Forelimb muscle (tissue), 1 donor: ENCODE measurements around the gene RSPH4A. TPM values are rescaled to one million over a fixed set of nuclear protein-coding genes. Genes with fewer than 3 reads are reported as not detected.
"Not testable (repeated sequence)": the region's sequence is repeated elsewhere in the genome, so short reads cannot be mapped to it uniquely, and the experiment has no call there.

ENCODE experiments used
- DNase-seq: peaks from one replicate; pipeline ENCODE4 v3.0.0-alpha.2; 2013; ENCODE audit warnings: low read depth
- polyA plus RNA-seq: library from polyadenylated mRNA; unstranded; fragments of 120-200 nt; gene quantifications from one replicate; pipeline ENCODE4 v1.2.1, GENCODE V29; 2013; ENCODE audit not compliant: insufficient read length

Gene RSPH4A
- polyA plus RNA-seq: 0.52 TPM

DNA sequence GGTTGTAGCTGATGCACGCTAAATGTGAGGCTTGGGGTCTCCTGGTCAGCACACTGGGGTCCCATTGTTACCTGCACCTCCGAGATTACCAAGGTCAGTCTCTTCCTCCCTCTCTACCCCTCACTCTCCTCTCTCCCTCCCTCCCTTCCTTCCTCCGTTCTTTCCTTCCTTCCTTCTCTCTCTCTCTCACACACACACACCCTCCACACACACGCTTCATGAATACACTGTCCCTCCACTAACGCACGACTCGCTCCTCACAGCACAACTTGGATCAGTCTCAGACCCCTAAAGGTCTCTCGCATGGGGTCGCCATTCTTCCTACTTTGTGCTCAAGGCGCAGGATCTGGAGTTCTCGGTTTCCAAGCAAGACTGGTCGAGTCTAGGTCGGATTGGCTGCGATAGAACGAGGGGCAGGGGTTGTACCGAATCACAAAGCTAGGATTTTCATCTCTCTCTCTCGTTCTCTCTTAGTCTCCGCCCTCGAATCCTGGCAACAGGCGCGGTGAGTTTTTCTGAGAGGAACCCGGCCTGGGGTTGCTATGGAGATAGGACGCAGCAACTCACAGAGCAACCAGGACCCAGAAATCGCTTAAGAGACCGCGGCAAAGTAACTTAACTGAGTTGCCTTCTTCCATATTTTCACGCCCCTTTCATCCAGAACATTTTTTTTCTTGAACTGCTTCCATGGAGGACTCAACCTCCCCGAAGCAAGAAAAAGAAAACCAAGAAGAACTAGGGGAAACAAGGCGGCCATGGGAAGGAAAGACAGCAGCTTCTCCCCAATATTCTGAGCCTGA is at the start of gene RSPH4A:
TSS of gene RSPH4A (plus strand) at position 543 of the 800 bp plus-strand sequence. CDS start at position 688, 145 bp downstream.
- peak; percentile 94 for DNase-seq

DNA sequence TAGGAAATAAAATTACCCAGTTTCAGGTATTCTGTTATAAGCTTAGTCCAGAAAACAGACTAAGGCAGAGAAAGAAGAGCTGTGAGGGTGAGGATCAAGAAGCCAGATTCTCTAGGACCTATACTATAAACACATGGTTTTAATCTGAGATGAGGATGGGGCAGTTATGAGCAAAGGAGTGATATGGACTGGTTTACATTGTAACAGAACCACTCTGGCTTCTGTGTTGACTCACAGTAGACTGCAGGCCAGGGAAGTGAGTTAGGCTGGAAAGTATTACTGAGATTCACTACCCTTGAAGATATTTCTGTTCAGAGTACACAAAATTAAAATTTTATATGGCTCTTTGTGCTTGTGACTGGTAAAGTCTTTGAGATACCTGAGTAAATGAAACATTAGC is 48.2 kb upstream of the RSPH4A start:
- DNase-seq: no peak

- no peak for DNase-seq
Observed at GRCh38 chr6:116568821-116569755, 47.2 kb upstream of the RSPH4A start.

DNA sequence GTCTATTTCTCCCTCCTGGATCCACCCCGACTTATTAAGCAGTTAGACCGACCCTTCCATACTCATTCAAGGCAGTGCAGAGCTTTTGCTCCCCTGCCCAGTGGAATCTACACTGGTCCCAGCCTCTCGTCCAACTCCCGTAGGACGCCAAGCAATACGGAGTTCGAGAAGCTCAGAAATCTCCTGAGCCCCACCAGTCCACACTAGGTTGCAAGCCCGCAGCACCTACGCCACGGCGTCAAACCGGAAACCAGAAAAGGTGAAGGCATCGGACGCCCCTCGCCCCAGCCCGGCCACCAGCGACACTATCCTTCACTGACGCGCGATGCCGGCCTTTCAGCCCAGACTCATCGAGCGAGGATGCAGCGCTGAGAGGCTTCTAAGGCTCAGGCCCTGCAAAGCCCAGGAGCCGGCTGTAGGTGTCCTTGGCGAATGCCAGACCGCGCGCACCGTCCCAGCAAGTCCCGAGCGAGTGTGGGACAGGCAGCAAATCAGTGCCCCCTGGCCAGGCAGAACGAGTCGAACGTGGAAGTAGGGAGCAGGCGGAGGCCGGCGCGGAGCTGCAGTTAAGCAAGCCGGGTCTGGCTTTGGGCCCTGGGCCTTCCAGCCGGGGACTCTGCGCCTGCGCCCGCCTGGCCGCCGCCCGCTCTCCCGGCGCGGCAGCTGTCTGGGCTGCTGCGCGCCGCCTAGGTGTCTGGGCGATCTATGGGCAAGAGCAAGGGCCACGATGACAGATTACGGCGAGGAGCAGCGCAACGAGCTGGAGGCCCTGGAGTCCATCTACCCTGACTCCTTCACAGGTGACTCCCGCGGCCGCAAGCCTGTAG is 45.2 kb upstream of the RSPH4A start, which contains the start of gene RWDD1:
TSS of gene RWDD1 (plus strand) at position 649 of the 827 bp plus-strand sequence. CDS start at position 728, 79 bp downstream.
- peak; percentile 97 for DNase-seq

GRCh38 chr6:116571683-116572000 is 44.6 kb upstream of the RSPH4A start:
- DNase-seq: no peak

DNA sequence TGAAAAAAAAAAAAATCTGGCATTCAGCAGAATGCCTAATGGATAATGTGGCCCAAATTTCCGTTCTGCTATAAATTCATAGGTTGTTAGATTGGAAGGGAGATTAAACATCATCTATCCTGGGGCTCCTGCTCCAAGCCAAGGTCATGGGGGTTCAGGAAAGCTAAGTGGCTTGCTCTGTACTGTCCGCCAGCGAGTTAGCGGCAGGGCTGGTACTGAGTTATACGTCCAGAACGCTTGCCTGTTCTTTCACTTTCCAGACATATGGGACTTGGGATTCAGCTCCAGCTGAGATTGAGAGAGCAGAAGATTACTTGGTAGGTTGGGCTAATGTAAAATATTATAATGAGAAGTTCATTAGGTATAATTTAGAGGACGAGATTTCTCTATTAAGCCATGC is 44.1 kb upstream of the RSPH4A start:
- DNase-seq: no peak

DNA sequence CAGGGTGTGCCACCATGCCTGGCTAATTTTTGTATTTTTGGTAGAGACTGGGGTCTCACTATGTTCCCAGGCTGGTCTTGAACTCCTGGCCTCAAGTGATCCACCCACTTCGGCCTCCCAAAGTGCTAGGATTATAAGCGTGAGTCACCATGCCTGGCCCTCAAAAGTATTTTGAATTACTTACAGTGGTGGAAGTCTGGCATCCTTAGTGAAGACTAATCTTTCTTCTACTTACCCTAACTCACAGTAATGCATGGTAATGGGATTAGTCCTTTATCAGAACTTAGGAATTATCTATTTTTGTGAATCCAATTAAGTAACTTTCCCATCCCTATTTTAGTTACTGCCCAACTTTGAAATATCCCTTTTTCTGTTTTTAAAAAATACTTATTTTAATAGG is 41.1 kb upstream of the RSPH4A start:
- no peak for DNase-seq

DNA sequence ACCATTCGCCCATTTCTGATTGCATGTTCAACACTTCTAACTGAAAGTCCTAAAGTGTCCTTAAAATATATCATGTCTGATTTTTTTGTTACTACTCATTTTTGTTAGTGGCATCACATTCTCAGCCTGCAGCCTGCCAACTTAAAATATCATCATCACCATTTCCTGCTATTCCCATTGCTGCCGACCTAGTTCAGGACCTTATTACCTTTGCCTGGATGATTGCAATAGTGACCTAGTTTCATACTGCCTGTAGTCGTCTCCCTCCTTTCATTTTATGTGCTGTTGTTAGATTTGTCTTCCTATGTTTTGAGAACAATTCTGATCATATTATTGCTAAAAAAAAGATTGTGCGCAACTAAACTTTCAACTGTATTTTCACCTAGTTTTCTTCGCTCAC is 38.8 kb upstream of the RSPH4A start:
- DNase-seq: no peak

DNA sequence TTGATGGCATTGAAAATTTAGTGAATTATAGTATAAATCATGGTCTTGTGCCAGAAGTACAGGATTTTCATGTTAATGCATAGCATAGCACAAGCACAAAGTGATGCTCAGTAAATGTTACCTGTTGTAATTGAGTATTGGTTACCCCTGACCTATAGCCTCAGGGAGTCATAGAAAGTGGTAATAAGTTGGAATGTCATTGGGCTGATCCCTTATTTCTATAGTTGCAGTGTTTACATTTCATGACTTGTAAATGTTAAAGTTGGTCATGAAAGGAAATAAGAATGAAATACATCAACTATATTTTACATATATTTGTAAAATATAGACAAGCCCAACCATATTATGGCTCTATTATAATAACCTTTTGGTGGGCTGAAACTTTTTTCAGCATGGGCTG is 37.9 kb upstream of the RSPH4A start:
- no peak for DNase-seq

GRCh38 chr6:116579143-116579542 is 37.1 kb upstream of the RSPH4A start:
- no peak for DNase-seq

GRCh38 chr6:116580198-116580597 is 36.1 kb upstream of the RSPH4A start:
- DNase-seq: no peak

GRCh38 chr6:116586276-116586675 is 30.0 kb upstream of the RSPH4A start:
- no peak for DNase-seq

DNA sequence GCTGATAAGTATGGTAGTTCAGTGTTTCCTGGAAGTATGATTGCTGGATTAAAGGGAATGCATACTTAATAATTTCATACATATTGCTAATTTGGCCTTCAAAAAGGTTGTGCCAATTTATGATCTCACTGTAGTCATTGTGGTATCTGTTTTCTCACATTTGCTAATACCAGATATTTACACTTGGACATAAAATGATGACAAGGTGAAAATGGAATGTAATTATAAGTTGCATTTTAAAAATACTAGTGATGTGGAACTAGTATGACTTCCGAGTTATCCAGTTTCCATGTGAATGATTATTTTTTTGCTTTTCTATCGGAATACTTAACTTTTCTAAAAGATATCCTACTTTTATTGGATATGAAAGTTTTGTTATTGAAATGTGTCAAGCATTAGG is 29.5 kb upstream of the RSPH4A start:
- DNase-seq: no peak

DNA sequence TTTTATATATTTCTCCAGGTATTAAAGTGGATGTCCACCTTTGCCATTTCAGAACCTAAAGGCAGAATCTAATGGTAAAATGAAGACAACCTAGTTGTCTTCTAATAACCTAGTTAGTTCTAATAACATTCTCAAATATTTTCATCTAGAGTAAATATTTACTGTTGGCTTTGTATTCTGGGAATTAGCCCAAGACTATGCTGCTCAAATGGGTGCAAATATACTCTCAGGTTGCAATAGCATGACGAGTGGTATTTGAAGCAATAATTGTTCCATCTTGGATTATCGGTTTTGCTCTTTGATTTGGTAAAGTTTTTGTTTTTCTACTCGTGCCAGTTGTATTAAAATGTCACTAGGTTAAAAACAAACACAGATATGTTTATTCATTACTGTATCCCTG is 21.0 kb upstream of the RSPH4A start:
- DNase-seq: no peak

DNA sequence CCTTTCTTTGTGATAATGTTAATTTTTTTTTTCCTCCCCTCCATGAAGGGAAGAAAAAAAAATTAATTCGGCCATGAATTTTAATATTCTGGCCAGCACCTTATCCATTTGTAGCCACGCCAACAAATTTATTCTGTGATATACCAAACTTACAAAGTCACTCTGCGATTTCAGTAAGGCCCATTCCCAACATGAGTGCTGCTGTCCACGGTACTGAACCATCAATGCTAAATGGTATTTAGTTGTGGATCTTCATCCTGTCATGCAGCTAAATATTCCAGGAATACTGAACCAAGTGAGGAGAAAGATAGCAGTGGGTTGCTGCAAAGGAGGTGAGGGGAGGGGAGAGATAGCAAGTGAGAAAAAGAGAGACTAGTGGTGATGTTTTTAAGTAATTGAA is 19.5 kb upstream of the RSPH4A start:
- no peak for DNase-seq

GRCh38 chr6:116603916-116604315 is 12.4 kb upstream of the RSPH4A start:
- DNase-seq: not testable (repeated sequence)

GRCh38 chr6:116604868-116605267 is 11.4 kb upstream of the RSPH4A start:
- DNase-seq: not testable (repeated sequence)

GRCh38 chr6:116605935-116606334 is 10.3 kb upstream of the RSPH4A start:
- DNase-seq: no peak

GRCh38 chr6:116611056-116611455 is 5.2 kb upstream of the RSPH4A start:
- DNase-seq: no peak

DNA sequence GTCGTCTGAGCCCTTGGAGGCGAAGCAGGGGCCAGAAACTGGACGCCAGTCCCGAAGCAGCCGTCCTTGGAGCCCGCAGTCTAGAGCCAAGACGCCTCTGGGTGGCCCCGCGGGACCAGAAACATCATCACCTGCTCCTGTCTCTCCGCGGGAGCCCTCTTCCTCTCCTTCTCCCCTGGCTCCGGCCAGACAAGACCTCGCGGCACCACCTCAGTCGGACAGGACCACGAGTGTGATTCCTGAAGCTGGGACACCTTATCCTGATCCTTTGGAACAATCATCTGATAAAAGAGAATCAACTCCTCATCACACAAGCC is 416 bp downstream of the RSPH4A start:
- no peak for DNase-seq

- DNase-seq: no peak
Observed at GRCh38 chr6:116624036-116624805, 7.9 kb downstream of the RSPH4A start.
